ENCODE measurements around the gene LRRC27.
"Not testable (repeated sequence)": the region's sequence is repeated elsewhere in the genome, so short reads cannot be mapped to it uniquely, and the experiment has no call there.

LRRC27 gene

DNA sequence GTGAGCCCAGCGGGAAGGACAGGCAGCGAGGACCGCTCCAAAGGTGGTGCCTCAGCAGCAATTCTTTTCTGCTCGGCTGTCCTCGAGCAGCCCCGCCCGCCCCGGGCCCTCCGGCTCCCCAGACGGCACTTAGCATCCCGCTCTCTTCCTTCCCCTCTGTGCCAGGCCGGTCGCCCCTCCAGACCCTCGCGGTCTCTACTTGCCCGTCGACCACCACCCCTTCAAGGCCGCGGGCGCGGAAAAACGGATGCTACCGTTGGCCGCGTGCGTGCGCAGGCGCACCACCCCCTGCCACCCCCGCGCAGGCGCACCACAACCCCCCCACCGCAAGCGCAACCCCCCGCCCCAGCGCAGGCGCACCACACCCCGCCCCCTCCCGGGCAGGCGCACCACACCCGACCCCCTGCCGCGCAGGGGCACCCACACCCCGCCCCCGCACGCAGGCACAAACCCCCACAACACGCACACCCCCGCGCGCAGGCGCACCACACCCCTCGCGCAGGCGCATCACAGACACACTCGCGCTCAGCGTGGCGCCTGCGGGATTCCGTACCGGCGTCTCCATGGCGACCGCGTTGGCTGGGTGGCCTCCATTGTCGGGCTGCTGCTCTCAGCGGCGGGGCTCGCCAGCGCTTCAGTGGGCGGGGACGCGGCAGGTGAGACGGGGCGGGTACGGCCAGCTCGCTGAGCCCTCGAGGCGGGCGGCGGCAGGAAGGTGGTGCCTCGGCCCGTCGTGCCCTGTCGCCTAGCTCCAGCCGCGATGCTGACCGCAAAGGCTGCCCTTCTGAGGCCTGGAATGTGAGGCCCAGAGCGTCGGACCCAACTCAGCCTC lies at the start of gene LRRC27:
Gene LRRC27 (plus strand): TSS at position 593 of the 832 bp plus-strand sequence. CDS start 1,332 bp downstream, outside the sequence.
- DNase-seq = peak; percentile 99

DNA sequence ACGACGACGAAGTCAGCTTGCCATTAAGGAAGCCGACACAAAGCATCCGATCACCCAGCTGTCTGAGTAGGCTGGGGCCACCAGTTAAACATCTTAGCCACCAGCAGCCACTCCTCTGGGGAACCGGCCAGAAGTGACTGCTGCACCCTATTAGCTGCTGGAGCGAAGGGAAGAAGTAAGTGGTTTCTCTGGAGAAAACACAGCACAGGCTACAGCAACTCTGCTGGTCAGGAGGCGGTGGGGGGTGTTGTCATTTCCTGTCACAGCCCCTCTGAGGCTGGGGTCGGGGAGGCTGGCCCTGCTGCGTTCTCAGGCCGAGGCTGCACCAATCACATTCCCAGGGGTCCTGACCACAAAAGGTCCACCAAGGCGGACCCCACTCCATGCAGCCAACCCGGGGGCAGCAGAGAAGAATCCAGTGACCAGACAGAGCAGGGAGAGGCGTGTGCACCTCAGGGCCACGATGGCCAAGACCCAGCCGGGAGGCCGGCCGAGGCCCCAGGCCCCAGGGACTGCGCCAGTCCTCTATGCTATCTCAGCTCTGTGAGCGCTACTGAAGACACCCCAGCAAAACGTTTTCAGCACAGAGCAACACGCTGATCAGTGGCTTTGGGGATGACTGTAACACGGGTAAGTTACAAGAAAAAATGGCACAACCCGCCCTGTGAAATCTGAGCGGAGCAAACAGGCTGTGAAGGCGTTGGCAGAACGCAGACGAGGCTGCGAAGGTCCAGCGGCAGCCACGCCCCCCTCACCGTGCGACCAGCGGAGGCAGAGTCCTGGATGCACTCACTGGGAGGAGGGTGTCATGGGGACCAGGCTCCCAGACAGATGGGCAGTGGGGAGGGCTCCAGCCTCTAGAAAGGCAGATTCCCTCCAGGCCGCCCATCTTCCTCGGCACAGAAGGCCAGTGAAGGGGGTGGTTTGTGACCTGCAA lies 49.1 kb upstream of the LRRC27 start:
- no peak for DNase-seq

DNA sequence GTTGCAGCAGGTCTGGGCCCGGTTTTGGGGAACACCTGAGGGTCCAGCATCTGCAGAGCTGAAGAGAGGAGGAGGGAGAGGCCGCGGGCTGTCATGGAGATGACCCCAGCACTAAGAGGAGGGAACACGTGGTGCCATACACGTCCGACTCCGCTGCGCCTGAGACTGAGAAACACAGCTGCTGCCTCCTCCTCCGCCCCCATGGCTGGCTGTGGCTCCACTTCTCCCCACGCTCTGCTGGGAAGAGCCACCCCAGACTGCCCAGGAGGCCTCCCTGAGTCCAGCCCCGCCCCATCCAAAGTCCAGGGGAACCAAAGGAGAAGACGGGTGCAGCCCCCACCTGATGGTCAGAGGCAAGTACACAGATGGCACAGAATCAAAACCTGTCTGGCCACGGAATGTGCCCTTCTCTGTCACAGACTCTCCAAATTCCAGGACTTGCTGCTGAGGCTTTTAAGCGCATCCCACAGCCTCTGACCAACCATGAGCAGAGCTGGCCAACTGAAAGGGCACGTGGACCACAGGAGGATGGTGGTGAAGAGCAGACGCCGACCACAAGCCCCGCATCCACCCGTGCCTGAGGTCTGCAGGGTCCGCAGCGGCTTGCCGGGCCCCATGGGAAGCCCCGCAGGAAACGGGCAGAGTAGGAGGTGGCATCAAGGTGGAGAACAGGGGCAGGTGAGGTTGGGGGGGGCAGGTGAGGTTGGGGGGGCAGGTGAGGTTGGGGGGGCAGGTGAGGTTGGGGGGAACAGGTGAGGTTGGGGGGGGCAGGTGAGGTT lies 48.2 kb upstream of the LRRC27 start:
- no peak for DNase-seq

DNA sequence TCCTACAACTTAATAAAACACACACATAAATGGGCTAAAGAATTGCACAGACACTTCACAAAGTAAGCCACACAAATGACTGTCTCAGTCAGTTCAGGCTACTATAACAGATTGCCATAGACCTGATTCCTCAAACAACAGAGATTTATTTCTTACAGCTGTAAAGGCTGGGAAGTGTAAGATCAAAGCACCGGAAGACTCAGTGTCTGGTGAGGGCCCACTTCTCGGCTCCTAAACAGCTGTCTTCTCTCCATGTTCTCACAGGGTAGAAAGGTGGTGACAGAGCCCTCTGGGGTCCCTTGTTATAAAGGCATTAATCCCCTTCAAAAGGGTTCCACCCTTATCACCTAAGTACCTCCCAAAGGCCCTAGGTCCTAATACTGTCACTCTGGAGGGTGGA lies 42.6 kb upstream of the LRRC27 start:
- no peak for DNase-seq

DNA sequence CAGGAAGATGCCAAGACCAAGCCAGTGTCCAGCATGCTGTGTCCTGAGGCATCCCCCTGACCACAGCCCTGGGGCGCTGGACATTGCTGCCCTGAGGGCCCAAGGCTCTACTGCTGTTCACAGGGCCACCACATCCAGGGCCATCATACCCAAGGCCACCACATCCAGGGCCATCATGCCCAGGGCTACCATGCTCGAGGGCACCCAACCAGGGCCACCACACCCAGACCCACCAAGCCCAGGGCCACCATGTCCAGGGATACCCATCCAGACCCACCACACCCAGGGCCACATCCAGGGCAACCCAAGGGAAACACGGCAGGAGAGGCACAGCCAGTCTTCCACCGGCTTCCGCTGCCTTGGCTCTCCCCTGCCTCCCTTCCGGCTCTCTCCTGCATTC lies 41.4 kb upstream of the LRRC27 start:
- no peak for DNase-seq

DNA sequence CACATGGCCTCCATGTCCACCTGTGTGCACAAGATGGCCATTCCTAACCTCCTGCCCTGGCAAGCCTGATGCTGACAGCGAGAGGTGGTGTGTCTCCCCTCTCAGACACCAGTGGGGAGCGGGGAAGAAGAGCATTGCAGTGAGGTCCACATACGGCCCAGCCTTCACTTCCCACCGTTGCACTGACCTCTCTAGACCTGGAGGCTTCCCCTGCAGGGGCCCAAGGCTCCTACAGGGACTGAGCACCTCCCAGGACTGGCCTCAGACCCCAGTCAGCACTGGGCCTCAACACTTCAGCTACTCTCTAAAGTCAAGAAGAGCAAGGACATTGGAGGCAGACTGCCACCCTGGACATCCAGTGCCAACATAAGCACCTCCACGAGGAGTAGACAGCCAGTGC lies 40.2 kb upstream of the LRRC27 start:
- DNase-seq = no peak

DNA sequence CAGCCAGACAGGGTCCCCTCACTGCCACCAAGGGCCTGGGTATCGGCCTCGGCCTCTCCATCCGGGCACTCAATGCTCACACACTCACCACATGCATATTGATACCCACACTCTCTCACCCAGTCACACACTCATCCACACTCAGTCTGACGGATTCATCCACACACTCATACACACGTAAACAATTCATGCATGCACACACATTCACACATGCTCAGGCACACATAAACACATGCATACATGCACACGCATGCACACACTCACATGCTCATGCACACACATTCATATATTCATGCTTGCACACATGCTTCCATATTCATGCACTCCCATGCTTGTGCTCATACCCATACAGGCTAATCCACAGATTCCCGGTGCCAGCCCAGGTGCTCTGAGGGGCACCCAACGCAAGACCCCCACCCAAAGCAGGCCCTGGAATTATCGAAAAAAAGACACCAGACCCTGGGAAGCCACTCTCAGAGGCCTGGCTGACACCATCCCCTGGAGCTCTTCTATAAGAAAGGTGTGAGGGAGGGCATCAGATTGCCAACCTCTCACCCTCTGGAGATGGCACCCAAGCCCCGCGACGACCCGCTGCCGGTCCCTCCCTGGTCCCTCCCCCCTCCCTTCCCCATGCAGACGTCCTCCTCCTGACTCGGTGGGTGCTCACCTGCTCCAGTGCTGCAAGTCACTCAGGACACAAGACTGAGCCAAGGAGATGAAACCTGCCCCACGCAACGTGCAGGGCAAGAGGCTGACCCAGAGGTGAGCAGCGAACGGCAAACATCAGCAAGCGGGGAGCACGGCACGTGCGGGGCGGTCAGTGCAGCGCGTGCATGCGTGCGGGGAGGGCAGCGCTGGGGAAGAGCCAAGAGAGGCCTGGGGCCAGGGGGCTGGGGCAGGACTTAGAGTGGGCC lies 39.4 kb upstream of the LRRC27 start:
- no peak for DNase-seq

DNA sequence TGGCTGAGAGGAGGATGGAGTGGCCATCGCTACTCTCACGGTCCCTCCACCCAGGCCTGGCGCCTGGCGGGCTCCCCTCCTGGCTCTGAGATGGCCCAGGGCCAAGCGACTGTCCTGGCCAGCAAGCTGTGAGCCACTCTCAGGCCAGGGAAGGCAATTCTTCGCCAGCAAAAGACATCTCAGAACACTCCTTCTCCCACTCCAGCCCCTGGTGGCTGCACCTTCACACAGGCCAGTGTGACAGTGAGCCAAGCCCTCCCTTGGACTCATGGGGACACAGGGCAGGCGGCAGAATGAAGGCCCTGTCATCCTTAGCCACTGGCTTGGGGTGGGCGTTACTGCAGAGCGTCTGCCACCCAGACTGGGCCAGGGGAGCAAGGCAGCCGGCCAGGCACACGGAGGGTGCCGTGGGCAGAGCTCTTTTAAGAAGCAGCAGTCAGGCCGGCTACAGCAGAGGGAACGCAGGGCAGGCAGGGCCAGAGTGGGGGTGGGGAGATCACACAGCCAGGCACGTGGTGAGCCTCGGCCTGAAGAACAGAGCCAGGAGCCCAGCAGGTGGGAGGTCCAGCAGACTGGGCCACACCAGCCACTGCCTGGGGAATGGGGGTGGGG lies 38.7 kb upstream of the LRRC27 start:
- DNase-seq = no peak

DNA sequence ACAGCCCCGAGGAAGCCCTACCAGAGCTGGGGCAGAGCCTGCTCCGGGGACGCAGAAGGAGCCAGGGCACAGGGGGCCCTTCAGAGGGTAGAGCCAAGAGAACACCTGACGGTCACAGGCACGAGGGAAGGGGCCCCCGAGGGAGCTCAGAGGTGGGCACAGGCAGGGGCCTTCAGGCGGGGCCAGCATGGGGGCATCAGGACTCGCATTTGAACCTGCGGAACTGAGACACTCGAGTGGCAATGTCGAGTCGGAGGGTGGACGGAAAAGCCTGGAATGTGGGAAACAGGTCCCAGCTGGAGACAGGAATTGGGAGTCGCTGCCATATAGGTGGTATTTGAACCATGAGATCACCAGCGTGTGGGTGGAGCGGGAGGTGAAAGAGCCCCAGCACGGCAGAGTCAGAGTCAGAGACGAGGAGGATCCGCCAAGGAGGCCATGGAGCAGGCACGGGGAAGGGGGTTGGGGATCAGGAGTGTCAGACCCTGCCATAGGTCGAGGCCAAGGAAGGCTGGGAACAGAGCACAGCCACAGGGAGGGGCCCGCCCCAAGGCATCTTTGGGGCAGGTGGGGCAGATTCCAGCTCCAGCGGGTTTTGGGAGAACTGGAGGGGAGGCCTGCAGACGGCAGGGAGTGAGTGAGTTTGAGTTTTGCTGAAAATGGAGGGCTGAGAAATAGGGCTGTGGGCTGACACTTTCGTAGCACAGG lies 38.0 kb upstream of the LRRC27 start:
- no peak for DNase-seq

DNA sequence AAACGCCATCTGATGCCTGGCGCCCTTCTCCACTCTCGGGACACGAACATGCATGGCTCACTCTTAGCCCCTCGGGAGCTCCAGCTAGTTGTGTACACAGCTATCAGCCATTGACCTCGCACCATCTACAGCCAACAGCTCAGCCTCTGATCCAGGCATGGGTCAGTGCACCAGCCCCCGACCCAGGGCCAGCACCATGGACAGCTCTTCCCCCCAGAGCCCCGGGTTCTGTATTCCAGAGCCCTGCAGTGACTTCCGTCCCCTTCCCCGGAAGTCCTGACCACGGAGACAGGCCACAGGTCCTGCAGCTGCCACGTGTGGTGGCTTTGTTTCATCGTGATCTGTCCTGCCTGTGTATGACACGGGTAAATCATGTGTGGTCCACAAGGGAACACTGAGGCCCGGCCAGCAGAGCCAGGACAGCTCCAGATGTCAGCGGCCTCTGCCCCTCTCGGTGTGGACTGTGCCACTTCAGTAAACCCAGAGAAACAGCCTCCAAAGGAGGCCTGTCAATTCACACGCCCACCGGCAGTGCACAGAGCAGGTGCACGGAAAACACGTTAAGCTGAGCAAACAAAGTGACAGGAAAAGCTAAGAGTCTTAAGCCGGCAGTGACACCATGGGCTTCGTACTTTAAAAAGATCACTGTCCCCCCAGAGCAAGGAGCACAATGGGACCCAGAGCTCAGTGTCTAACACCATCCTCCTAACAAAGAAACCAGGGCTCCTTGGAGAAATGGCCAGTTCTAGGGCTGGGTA lies 37.3 kb upstream of the LRRC27 start:
- peak; percentile 37 for DNase-seq

DNA sequence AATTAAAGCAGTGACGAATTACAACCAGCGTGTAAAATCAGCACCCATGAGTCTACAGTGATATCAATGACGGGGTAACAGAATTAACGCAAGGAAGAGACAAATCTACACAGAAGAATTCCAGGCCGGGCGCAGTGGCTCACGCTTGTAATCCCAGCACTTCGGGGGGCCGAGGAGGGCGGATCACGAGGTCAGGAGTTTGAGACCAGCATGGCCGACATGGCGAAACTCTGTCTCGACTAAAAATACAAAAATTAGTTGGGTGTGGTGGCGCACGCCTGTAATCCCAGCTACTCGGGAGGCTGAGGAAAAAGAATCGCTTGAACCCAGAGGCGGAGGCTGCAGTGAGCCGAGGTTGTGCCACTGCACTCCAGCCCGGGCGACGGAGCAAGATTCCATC lies 36.5 kb upstream of the LRRC27 start:
- DNase-seq = not testable (repeated sequence)

DNA sequence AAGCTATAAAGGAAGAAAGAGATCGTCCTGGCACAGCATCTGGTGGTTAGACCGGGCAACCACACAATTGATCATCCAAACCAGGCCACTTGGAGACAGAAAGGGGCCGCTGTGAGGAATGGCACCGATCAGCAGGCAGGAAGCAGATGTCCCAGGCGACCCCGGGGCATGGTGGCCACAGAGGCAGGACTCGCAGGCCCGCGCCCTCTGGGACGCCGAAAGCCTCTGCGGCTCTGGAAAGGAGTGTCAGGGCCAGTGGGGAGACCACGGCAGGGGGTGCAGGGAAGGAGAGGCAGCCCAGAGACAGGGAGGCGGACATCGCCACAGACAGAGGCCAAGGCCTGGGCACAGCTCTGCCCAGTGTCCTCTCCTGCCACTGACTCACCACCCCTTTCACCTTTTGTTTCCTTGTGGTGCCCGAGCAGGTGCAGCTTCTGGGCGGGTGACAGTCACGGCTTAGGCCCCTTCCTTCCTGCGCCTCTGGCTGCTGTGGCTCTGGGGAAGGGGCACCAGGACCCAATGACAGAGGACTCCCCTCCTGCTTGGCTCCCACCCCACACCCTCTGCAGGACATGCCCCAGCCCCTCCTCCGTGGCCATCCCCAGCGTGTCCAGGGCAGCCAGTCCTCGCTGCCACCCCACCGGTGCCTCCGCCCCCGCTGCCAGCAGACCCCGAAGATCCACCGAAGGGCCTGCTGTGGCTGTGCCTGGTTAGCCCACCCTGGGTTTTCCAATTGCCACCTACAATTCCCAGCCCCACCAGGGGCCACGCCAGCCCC lies 35.1 kb upstream of the LRRC27 start:
- peak; percentile 30 for DNase-seq

DNA sequence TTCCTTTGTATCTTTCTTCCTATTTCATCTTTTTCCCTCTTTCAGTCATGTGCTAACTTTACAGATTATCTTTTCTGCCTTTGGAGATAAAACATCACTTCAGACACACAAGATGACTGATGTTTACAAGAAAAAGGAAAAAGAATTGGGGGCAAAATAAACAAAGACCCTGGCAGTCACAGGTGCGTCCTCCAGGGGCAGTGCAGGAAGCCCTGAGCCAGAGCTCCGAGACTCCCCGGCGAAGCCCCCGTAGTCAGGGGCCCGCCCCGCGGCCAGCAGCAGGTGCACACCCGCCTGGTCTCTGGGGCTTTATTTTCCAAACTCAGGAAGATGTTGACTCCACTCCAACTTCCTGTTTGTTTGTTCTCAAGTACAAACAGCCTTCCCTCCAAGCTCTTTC lies 34.5 kb upstream of the LRRC27 start:
- no peak for DNase-seq

DNA sequence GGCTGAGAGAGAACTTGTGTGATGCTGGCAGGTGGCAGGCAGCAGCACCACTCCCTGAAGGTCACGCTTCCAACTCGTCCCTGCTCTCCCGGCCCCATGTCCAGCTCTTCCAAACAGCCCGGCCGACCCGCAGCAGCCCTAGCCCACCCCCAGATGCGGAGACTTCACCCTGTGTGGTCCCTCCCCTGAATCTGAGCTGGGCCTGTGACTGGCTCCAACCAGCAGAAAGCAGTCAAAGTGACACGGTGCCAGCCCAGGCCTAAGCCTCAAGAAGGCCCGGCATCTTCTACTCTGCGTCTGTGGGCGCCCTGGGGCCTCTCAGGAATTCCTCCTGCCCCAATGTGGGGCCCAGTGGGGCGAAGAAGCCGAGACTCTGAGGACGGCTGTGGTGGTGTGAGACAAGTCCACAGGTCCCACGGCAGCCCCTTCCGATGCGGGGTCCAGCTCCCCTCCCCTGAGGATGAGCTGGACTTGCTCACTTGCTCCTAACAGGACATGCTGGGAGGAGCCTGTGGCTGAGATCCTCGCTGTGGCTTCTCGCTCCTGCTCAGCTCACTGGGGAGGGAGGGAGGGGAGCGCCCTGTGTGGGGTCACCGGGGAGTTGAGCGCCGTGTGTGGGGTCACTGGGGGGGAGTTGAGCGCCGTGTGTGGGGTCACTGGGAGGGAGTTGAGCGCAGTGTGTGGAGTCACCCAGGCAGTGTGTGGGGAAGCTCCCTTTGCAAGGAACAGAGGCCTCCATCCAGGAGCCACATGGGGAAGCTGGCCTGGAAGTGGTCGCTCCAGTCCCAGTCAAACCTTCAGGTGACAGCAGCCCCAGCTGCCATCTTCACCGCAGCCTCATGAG lies 33.7 kb upstream of the LRRC27 start:
- DNase-seq = no peak

DNA sequence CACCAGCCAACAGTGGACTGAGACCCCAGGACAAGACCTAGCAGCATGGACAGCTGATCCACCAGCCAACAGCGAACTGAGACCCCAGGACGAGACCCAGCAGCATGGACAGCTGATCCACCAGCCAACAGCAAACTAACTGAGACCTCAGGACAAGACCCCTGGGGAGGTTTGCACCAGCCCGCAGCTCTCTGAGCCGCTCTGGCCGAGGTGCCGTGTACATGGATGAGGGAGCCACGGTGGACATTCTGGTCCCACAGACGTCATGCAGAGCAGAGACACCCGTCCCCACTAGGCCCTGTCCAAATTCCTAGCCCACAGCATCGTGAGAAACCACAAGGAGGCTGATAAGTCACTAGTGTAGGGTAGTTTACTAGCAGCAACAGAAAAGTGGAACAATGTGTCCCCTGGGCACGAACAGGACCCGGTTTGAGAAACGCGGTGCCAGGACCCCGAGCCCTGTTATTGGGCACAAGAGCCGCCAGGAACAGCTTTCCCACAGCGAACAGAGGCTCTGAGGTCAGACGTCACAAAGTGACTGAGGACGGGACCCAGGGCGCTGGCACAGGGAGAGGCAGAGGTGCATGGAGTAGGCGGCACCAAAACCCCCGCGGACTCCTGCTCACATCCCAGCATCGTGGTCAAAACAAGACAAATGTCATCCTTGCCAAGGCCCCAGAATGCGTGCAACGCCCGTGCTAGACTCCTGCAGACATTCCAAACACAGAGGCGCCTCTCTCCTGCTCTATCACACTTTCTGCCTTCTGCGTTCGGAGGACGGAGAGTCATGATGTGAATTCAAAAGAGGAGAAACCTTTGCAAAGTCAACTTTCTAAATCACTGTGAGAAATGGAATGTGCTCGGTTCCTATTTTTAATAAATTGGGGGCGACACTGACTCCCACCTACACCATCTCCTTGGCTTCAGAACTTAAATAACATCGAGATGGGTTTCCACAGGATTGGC lies 32.3 kb upstream of the LRRC27 start:
- DNase-seq = peak; percentile 25

DNA sequence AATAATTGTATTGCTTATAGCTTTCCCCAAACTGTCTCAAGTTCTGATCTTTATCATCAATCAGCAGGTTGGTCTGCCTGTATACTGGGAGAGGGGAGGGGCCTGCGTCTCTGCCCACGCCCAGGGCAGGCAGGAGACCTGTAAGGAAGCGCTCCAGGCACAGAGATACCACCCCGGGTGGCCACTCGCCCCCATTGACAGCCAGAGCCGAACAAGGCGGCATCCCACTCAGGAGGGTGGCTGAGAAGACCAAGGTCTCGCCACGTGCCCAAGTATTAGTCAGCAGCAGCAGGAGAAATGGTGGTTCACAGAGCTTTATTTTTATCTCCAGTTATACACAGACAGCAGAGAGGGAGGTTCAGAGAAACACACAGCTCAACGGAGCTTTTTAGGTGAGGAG lies 31.4 kb upstream of the LRRC27 start:
- DNase-seq = no peak
